GM19328 (cell line): ENCODE results near the gene CIC.
"Not testable (repeated sequence)": the region's sequence is repeated elsewhere in the genome, so short reads cannot be mapped to it uniquely, and the experiment has no call there.

Experiments
- ATAC-seq: cut with Tn5 transposase; IDR thresholded peaks from one replicate; pipeline ENCODE4 v1.9.1; 2021; ENCODE audit warnings: mild to moderate bottlenecking, moderate library complexity; ENCODE audit not compliant: unreplicated experiment

Gene CIC

GRCh38 chr19:42254089-42254849, 14.8 kb upstream of the CIC start:
- no peak for ATAC-seq

- ATAC-seq = peak; percentile 64
These were observed 13.9 kb upstream of the CIC start, which contains the start of gene ERF for GRCh38 chr19:42254850-42255765. Gene ERF, minus strand, starts transcription at chr19:42255128. Its CDS starts 129 bp downstream, at chr19:42254999.

- ATAC-seq = no peak
These were observed 13.0 kb upstream of the CIC start for GRCh38 chr19:42255766-42256745.

GRCh38 chr19:42257842-42258241, 11.2 kb upstream of the CIC start:
- not testable (repeated sequence) for ATAC-seq

GRCh38 chr19:42261763-42262162, 7.3 kb upstream of the CIC start:
- ATAC-seq = no peak

GRCh38 chr19:42266105-42266504, 2.9 kb upstream of the CIC start:
- ATAC-seq = not testable (repeated sequence)

GRCh38 chr19:42266928-42267603, 2.0 kb upstream of the CIC start:
- not testable (repeated sequence) for ATAC-seq

- ATAC-seq = no peak
These were observed 1.4 kb upstream of the CIC start for GRCh38 chr19:42267644-42268141.

- ATAC-seq = peak; percentile 61
These were observed 829 bp upstream of the CIC start for GRCh38 chr19:42268142-42268703.

- no peak for ATAC-seq
These were observed 660 bp downstream of the CIC start for GRCh38 chr19:42269478-42270345.

- no peak for ATAC-seq
These were observed 1.4 kb downstream of the CIC start for GRCh38 chr19:42270346-42271044.

GRCh38 chr19:42271045-42271419, 2.0 kb downstream of the CIC start:
- no peak for ATAC-seq

GRCh38 chr19:42271861-42272534, 2.9 kb downstream of the CIC start:
- no peak for ATAC-seq

- ATAC-seq = no peak
These were observed 3.5 kb downstream of the CIC start for GRCh38 chr19:42272535-42272897.

- ATAC-seq = no peak
These were observed 3.9 kb downstream of the CIC start for GRCh38 chr19:42272989-42273406.

- ATAC-seq = no peak
These were observed 4.5 kb downstream of the CIC start for GRCh38 chr19:42273407-42274064.

- no peak for ATAC-seq
These were observed 5.1 kb downstream of the CIC start for GRCh38 chr19:42274065-42274682.
